Duodenal mucosa (tissue), 2 donors: ENCODE results near the gene LRRC74A.

ENCODE experiments used
- H3K27ac ChIP-seq: one replicate; pipeline ENCODE4 v1.7.0; 2013; ENCODE audit warnings: low read depth, low read length
- H3K27me3 ChIP-seq, 2 donors: one replicate each; pipeline ENCODE4 v1.7.0; 2013; ENCODE audit warnings: low read length in 2 of 2, control low read depth in 1 of 2; ENCODE audit not compliant: insufficient read depth in 2 of 2, control insufficient read depth in 1 of 2
- H3K36me3 ChIP-seq, 2 donors: one replicate each; pipeline ENCODE4 v1.7.0; 2013; ENCODE audit warnings: low read length in 2 of 2, control low read depth in 1 of 2; ENCODE audit not compliant: insufficient read depth in 2 of 2, control insufficient read depth in 1 of 2
- H3K4me1 ChIP-seq, 2 donors: one replicate each; pipeline ENCODE4 v1.7.0; 2013; ENCODE audit warnings: low read length in 2 of 2, control low read depth in 1 of 2; ENCODE audit not compliant: insufficient read depth in 2 of 2, control insufficient read depth in 1 of 2
- H3K4me3 ChIP-seq, 2 donors: one replicate each; pipeline ENCODE4 v1.7.0; 2013; ENCODE audit warnings: low read length in 2 of 2, low read depth in 1 of 2
- H3K9ac ChIP-seq, 2 donors: one replicate each; pipeline ENCODE4 v1.7.0; 2013; ENCODE audit warnings: low read length in 2 of 2, low read depth in 1 of 2
- H3K9me3 ChIP-seq, 2 donors: one replicate each; pipeline ENCODE4 v1.7.0; 2013; ENCODE audit warnings: low read length in 2 of 2, control low read depth in 1 of 2; ENCODE audit not compliant: control insufficient read depth in 1 of 2

Gene LRRC74A

GRCh38 chr14:76782115-76782884 lies 43.9 kb upstream of the LRRC74A start:
- Histone ChIP-seq H3K9me3 (no peaks in the 10 kb centered on the region), H3K4me1 (peaks cover 13 to 22% of the 10 kb centered on the region in 2 donors), H3K4me3 (no peak overlapping the region), H3K27ac (no peak overlapping the region), H3K36me3 (peaks cover 11 to 35% of the 10 kb centered on the region in 2 donors), H3K9ac (peak overlapping the region in 1 of 2 donors; percentile 12), H3K27me3 (no peaks in the 10 kb centered on the region)

- Histone ChIP-seq H3K9ac (peak overlapping the region in 1 of 2 donors; percentile 12), H3K4me3 (no peak overlapping the region), H3K27me3 (no peaks in the 10 kb centered on the region), H3K36me3 (peaks cover 14 to 42% of the 10 kb centered on the region in 2 donors), H3K4me1 (peaks cover 13 to 22% of the 10 kb centered on the region in 2 donors), H3K27ac (no peak overlapping the region), H3K9me3 (no peaks in the 10 kb centered on the region)
These were observed 43.2 kb upstream of the LRRC74A start for GRCh38 chr14:76782885-76783566.

GRCh38 chr14:76784266-76784874 lies 41.8 kb upstream of the LRRC74A start:
- Histone ChIP-seq H3K36me3 (peaks cover 17 to 54% of the 10 kb centered on the region in 2 donors), H3K4me1 (peaks cover 13 to 22% of the 10 kb centered on the region in 2 donors), H3K27ac (no peak overlapping the region)

GRCh38 chr14:76784881-76785280 lies 41.3 kb upstream of the LRRC74A start:
- Histone ChIP-seq H3K4me1 (peaks cover 13 to 22% of the 10 kb centered on the region in 2 donors), H3K27ac (no peak overlapping the region), H3K9me3 (no peaks in the 10 kb centered on the region), H3K27me3 (no peaks in the 10 kb centered on the region), H3K4me3 (no peak overlapping the region), H3K9ac (no peak overlapping the region), H3K36me3 (peaks cover 15 to 56% of the 10 kb centered on the region in 2 donors)

More at GRCh38 chr14:76784266-76784874, 41.8 kb upstream of the LRRC74A start:
- Histone ChIP-seq H3K27me3 (no peaks in the 10 kb centered on the region), H3K9me3 (no peaks in the 10 kb centered on the region), H3K9ac (no peak overlapping the region), H3K4me3 (no peak overlapping the region)

GRCh38 chr14:76786601-76787000 lies 39.6 kb upstream of the LRRC74A start:
- Histone ChIP-seq H3K4me3 (no peak overlapping the region), H3K27ac (no peak overlapping the region), H3K9ac (no peak overlapping the region), H3K4me1 (peaks cover 13 to 14% of the 10 kb centered on the region in 2 donors), H3K36me3 (peaks cover 27 to 65% of the 10 kb centered on the region in 2 donors), H3K9me3 (no peaks in the 10 kb centered on the region), H3K27me3 (no peaks in the 10 kb centered on the region)

GRCh38 chr14:76792422-76792821 lies 33.8 kb upstream of the LRRC74A start:
- Histone ChIP-seq H3K36me3 (peaks cover 19 to 49% of the 10 kb centered on the region in 2 donors), H3K4me1 (no peaks in the 10 kb centered on the region), H3K4me3 (no peak overlapping the region), H3K27me3 (no peaks in the 10 kb centered on the region), H3K27ac (no peak overlapping the region), H3K9ac (no peak overlapping the region), H3K9me3 (no peaks in the 10 kb centered on the region)

GRCh38 chr14:76793324-76793723 lies 32.9 kb upstream of the LRRC74A start:
- Histone ChIP-seq H3K36me3 (peaks cover 18 to 49% of the 10 kb centered on the region in 2 donors), H3K27ac (no peak overlapping the region), H3K4me3 (no peak overlapping the region), H3K9ac (no peak overlapping the region), H3K4me1 (no peaks in the 10 kb centered on the region), H3K27me3 (no peaks in the 10 kb centered on the region), H3K9me3 (no peaks in the 10 kb centered on the region)

- Histone ChIP-seq H3K9ac (no peak overlapping the region), H3K36me3 (peaks cover 16 to 46% of the 10 kb centered on the region in 2 donors), H3K9me3 (no peaks in the 10 kb centered on the region), H3K4me1 (no peaks in the 10 kb centered on the region), H3K4me3 (no peak overlapping the region), H3K27me3 (no peaks in the 10 kb centered on the region), H3K27ac (no peak overlapping the region)
These were observed 32.3 kb upstream of the LRRC74A start for GRCh38 chr14:76793956-76794355.

GRCh38 chr14:76806446-76806845 lies 19.8 kb upstream of the LRRC74A start:
- H3K4me1 ChIP-seq, result peaks cover 4 to 6% of the 10 kb centered on the region in 2 donors
- no peaks in the 10 kb centered on the region for H3K9me3 ChIP-seq
- no peaks in the 10 kb centered on the region for H3K27me3 ChIP-seq
- H3K4me3 ChIP-seq, result no peak overlapping the region
- no peak overlapping the region for H3K9ac ChIP-seq
- no peak overlapping the region for H3K27ac ChIP-seq
- H3K36me3 ChIP-seq, result peaks cover 37 to 62% of the 10 kb centered on the region in 2 donors

- Histone ChIP-seq H3K9me3 (no peaks in the 10 kb centered on the region), H3K36me3 (peaks cover 29 to 51% of the 10 kb centered on the region in 2 donors), H3K4me3 (no peak overlapping the region), H3K27me3 (no peaks in the 10 kb centered on the region), H3K9ac (no peak overlapping the region), H3K27ac (no peak overlapping the region), H3K4me1 (peaks cover 5 to 8% of the 10 kb centered on the region in 2 donors)
These were observed 18.2 kb upstream of the LRRC74A start for GRCh38 chr14:76808011-76808410.
